ENCODE data around the gene PRODH2.

GRCh38 chr19:35845215-35846037 is 32.8 kb upstream of the PRODH2 start:
- no peak for TF ChIP-seq POLR2A (IDR thresholded peaks at IDR 0.05)
- TF ChIP-seq CTCF (IDR thresholded peaks at IDR 0.05) = no peak
- no peak for TF ChIP-seq POLR2AphosphoS5 (IDR thresholded peaks at IDR 0.05)

Data from prostate gland (tissue), 2 donors.